Erythroblast (primary cell): ENCODE data around the gene CFAP54.

Source experiments
- GATA1 ChIP-seq: IDR thresholded peaks from 2 replicates; pipeline ENCODE4 v1.6.1; 2011; ENCODE audit warnings: low read depth, mild to moderate bottlenecking, control low read depth, low read length, moderate library complexity
- POLR2A ChIP-seq: IDR thresholded peaks from 2 replicates; pipeline ENCODE4 v1.6.1; 2011; ENCODE audit warnings: mild to moderate bottlenecking, low read length

DNA sequence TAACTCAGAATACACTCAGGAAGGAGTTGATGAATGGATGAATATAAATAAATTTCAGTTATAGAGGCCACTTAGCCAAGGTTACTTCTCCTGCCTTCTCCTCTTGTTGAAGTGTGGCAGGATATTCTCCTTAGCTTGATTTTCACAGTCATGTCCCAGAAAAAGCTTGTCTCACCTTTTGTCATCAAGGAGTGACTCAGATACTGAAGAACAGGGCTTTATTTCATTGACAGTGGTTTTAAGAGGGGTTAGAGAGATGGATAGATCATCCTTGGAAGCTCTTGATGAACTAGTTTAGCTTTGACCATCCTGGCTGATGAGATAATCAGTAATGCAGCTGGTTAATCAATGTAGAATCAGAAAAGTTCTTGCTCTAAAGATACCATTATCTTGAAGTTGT, 35.0 kb upstream of the CFAP54 start:
- TF ChIP-seq POLR2A (no peak), GATA1 (no peak)
